ENCODE measurements around the gene HSPG2.

- TF ChIP-seq, protein P1, sequence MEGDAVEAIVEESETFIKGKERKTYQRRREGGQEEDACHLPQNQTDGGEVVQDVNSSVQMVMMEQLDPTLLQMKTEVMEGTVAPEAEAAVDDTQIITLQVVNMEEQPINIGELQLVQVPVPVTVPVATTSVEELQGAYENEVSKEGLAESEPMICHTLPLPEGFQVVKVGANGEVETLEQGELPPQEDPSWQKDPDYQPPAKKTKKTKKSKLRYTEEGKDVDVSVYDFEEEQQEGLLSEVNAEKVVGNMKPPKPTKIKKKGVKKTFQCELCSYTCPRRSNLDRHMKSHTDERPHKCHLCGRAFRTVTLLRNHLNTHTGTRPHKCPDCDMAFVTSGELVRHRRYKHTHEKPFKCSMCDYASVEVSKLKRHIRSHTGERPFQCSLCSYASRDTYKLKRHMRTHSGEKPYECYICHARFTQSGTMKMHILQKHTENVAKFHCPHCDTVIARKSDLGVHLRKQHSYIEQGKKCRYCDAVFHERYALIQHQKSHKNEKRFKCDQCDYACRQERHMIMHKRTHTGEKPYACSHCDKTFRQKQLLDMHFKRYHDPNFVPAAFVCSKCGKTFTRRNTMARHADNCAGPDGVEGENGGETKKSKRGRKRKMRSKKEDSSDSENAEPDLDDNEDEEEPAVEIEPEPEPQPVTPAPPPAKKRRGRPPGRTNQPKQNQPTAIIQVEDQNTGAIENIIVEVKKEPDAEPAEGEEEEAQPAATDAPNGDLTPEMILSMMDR (IDR thresholded peaks at IDR 0.05; ENCODE audit: control extremely low read depth in 1 of 3, insufficient read depth in 1 of 3, low read depth in 1 of 3, low read length in 3 of 3) = no peak
- no peak for TF ChIP-seq ATF2 (IDR thresholded peaks at IDR 0.05; ENCODE audit: low read length)
- TF ChIP-seq HDAC6 (IDR thresholded peaks at IDR 0.05; ENCODE audit: low read depth, low read length) = no peak
- no peak for TF ChIP-seq TAF7 (optimal IDR thresholded peaks at IDR 0.05; ENCODE audit: borderline replicate concordance, low read depth, low read length)
- no peak for TF ChIP-seq RFX5 (IDR thresholded peaks at IDR 0.05; ENCODE audit: borderline replicate concordance, low read depth, low read length)
- TF ChIP-seq POLR2A (IDR thresholded peaks at IDR 0.05; ENCODE audit: control extremely low read depth in 1 of 2, low read depth in 2 of 2, low read length in 2 of 2) = no peak
- no peak for TF ChIP-seq SIX5 (IDR thresholded peaks at IDR 0.05; ENCODE audit: low read depth, low read length)
- no peak for TF ChIP-seq NRF1 (IDR thresholded peaks at IDR 0.05; ENCODE audit: low read depth, low read length)
- no peak for TF ChIP-seq CBX5 (IDR thresholded peaks at IDR 0.05; ENCODE audit: low read depth, low read length)
- no peak for TF ChIP-seq TAF1 (IDR thresholded peaks at IDR 0.05; ENCODE audit: low read depth, low read length)
- TF ChIP-seq CHD1 (IDR thresholded peaks at IDR 0.05; ENCODE audit: low read depth, low read length) = no peak
- no peak for TF ChIP-seq SP2 (IDR thresholded peaks at IDR 0.05; ENCODE audit: low read length)
These were observed 100.4 kb downstream of the HSPG2 start for GRCh38 chr1:21836729-21837128.
